GM23338 (cell line): ENCODE data around the gene SLC4A4. TPM values are rescaled to one million over a fixed set of nuclear protein-coding genes. Genes with fewer than 3 reads are reported as not detected.

Experiments
- ATAC-seq: fragments of 200-7000 bp; cut with Tn5 transposase; 3 replicates; pipeline ENCODE4 v1.9.1; 2020
- DNase-seq: peaks from one replicate; pipeline ENCODE4 v3.0.0-alpha.2; 2015; ENCODE audit warnings: low spot score
- H2AFZ ChIP-seq: fragments of 200-600 bp; sonication (generic); 2 replicates; pipeline ENCODE4 v1.8.0; 2016; ENCODE audit warnings: antibody characterized with exemption, mild to moderate bottlenecking, moderate library complexity
- H3F3A ChIP-seq: fragments of 200-600 bp; sonication (generic); replicated peaks from 2 replicates; pipeline ENCODE4 v1.8.0; 2017; ENCODE audit warnings: antibody characterized with exemption, mixed run types, low read depth
- H3K27ac ChIP-seq: fragments of 200-600 bp; sonication (generic); 2 replicates; pipeline ENCODE4 v1.6.1; 2016; ENCODE audit warnings: low read depth
- H3K27me3 ChIP-seq: fragments of 200-600 bp; sonication (generic); 2 replicates; pipeline ENCODE4 v1.8.0; 2016; ENCODE audit warnings: mild to moderate bottlenecking, mixed run types, moderate library complexity; ENCODE audit not compliant: insufficient read depth
- H3K36me3 ChIP-seq: fragments of 200-600 bp; sonication (generic); 2 replicates; pipeline ENCODE4 v1.8.0; 2016; ENCODE audit warnings: mild to moderate bottlenecking; ENCODE audit not compliant: insufficient read depth
- H3K4me1 ChIP-seq: fragments of 200-600 bp; sonication (generic); 2 replicates; pipeline ENCODE4 v1.8.0; 2016; ENCODE audit warnings: mild to moderate bottlenecking, moderate library complexity; ENCODE audit not compliant: insufficient read depth
- H3K4me2 ChIP-seq: fragments of 200-600 bp; sonication (generic); 2 replicates; pipeline ENCODE4 v1.7.1; 2017; ENCODE audit warnings: mixed run types
- H3K4me3 ChIP-seq: fragments of 200-600 bp; sonication (generic); 2 replicates; pipeline ENCODE4 v1.6.1; 2016; ENCODE audit warnings: mixed run types
- H3K79me2 ChIP-seq: fragments of 200-600 bp; sonication (generic); replicated peaks from 2 replicates; pipeline ENCODE4 v1.8.0; 2017; ENCODE audit warnings: mild to moderate bottlenecking; ENCODE audit not compliant: insufficient read depth
- H3K9me2 ChIP-seq: fragments of 200-600 bp; sonication (generic); 2 replicates; pipeline ENCODE4 v1.8.0; 2017; ENCODE audit not compliant: insufficient read depth
- H4K20me1 ChIP-seq: fragments of 200-600 bp; sonication (generic); replicated peaks from 2 replicates; pipeline ENCODE4 v1.8.0; 2017; ENCODE audit warnings: mild to moderate bottlenecking; ENCODE audit not compliant: insufficient read depth
- H3K27ac Mint-ChIP-seq: 2 replicates; pipeline ENCODE4 v1.8.0; 2020; ENCODE audit warnings: inconsistent platforms, mild to moderate bottlenecking, moderate library complexity, mixed read lengths
- H3K27me3 Mint-ChIP-seq: 3 replicates; pipeline ENCODE4 v1.8.0; 2022; ENCODE audit warnings: low read depth, mild to moderate bottlenecking, moderate library complexity, mixed read lengths, inconsistent platforms; ENCODE audit not compliant: insufficient read depth, poor library complexity
- H3K36me3 Mint-ChIP-seq: 3 replicates; pipeline ENCODE4 v1.8.0; 2021; ENCODE audit warnings: low read depth, mild to moderate bottlenecking, inconsistent platforms, moderate library complexity, mixed read lengths
- H3K4me1 Mint-ChIP-seq: 3 replicates; pipeline ENCODE4 v1.8.0; 2020; ENCODE audit warnings: mild to moderate bottlenecking, inconsistent platforms, mixed read lengths
- H3K4me3 Mint-ChIP-seq: 3 replicates; pipeline ENCODE4 v1.8.0; 2021; ENCODE audit warnings: moderate library complexity, mild to moderate bottlenecking, inconsistent platforms, mixed read lengths
- H3K9me3 Mint-ChIP-seq: 3 replicates; pipeline ENCODE4 v1.8.0; 2020; ENCODE audit warnings: moderate library complexity, mild to moderate bottlenecking, inconsistent platforms, mixed read lengths
- CREB1 ChIP-seq: fragments of 250-450 bp; sonication (Bioruptor Pico); IDR thresholded peaks from 2 replicates; pipeline ENCODE4 v1.5.0; 2020; ENCODE audit warnings: low read depth, mild to moderate bottlenecking, moderate library complexity
- EZH2 ChIP-seq: fragments of 200-600 bp; sonication (generic); IDR thresholded peaks from one replicate; pipeline ENCODE4 v1.8.0; 2017; ENCODE audit warnings: antibody characterized with exemption, mild to moderate bottlenecking, low read depth; ENCODE audit not compliant: unreplicated experiment
- EZH2phosphoT487 ChIP-seq: fragments of 200-600 bp; sonication (generic); IDR thresholded peaks from one replicate; pipeline ENCODE4 v1.8.1; 2018; ENCODE audit warnings: antibody characterized with exemption; ENCODE audit not compliant: unreplicated experiment
- JUNB ChIP-seq: IDR thresholded peaks from one replicate; pipeline ENCODE4 v1.6.1; 2016; ENCODE audit warnings: antibody characterized with exemption; ENCODE audit not compliant: unreplicated experiment
- NANOG ChIP-seq: IDR thresholded peaks from 2 replicates; pipeline ENCODE4 v1.6.1; 2016; ENCODE audit warnings: antibody characterized with exemption, borderline replicate concordance
- POLR2AphosphoS5 ChIP-seq: IDR thresholded peaks from 2 replicates; pipeline ENCODE4 v1.6.1; 2016; ENCODE audit warnings: antibody characterized with exemption, low read depth
- STAT1 ChIP-seq: IDR thresholded peaks from one replicate; pipeline ENCODE4 v1.6.1; 2016; ENCODE audit warnings: antibody characterized with exemption; ENCODE audit not compliant: unreplicated experiment
- ZNF114 ChIP-seq: fragments of 250-450 bp; sonication (Bioruptor Pico); IDR thresholded peaks from 2 replicates; pipeline ENCODE4 v1.5.0; 2020; ENCODE audit warnings: mild to moderate bottlenecking, moderate library complexity
- ZNF331 ChIP-seq: fragments of 250-450 bp; sonication (Bioruptor Pico); IDR thresholded peaks from 2 replicates; pipeline ENCODE4 v1.5.0; 2020; ENCODE audit warnings: low read depth, mild to moderate bottlenecking, moderate library complexity
- polyA plus RNA-seq: library from polyadenylated mRNA; unstranded; fragments of >200 nt; fragmentation: Nextera tagmentation; extraction: Ambion mirVana; gene quantifications from 2 replicates; pipeline ENCODE4 v1.2.1, GENCODE V29; 2016
- total RNA-seq: library from RNA; depleted of rRNA; stranded (reverse); fragments of >200 nt; shearing (Covaris generic); gene quantifications from 2 replicates; pipeline ENCODE4 v1.2.3, GENCODE V29; 2014
- TF ChIP-seq, protein P1 (sequence below): IDR thresholded peaks from 2 replicates; pipeline ENCODE4 v1.6.1; 2016; ENCODE audit warnings: antibody characterized with exemption
- TF ChIP-seq, protein P2 (sequence below), 2 experiments: fragments of 200-600 bp in 1 of 2; sonication (generic) in 1 of 2; conservative IDR thresholded peaks; 2 replicates each; pipeline versions ENCODE4 v1.5.1 to v1.6.1; 2016 to 2017; ENCODE audit warnings: antibody characterized with exemption in 2 of 2, low read depth in 2 of 2, mild to moderate bottlenecking in 2 of 2, moderate library complexity in 1 of 2
- TF ChIP-seq, protein P3 (sequence below): fragments of 250-450 bp; sonication (Bioruptor Pico); IDR thresholded peaks from 2 replicates; pipeline ENCODE4 v1.5.0; 2020; ENCODE audit warnings: mild to moderate bottlenecking, moderate library complexity
- TF ChIP-seq, protein P4 (sequence below): IDR thresholded peaks from one replicate; pipeline ENCODE4 v1.6.1; 2018; ENCODE audit warnings: antibody characterized with exemption; ENCODE audit not compliant: unreplicated experiment

Gene SLC4A4
- total and polyA plus RNA-seq, 2 experiments from 2014 or later = 1.0 to 1.5 TPM

DNA sequence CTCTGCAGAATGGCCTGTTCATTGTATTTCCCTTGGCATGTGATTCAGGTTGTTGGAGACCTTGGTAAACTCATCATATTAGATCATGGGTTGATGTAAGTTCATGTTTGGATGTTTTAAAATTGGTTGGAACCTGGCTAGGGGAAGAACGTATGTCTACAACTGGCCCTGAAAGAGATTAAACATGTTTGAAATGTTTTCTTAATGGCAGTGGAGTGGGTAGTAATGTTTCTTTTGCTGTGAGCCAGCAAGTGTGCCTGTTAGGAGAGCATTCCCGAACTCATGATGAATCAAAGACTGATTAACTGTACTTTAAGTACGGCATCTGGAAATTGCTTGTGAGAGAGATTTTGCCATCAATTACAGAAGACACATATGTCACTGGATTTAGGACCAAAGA is 44.5 kb upstream of the SLC4A4 start:
- H3K27ac ChIP-seq = no peak overlapping the region
- H2AFZ ChIP-seq = no peak overlapping the region
- H3K36me3 ChIP-seq = no peaks in the 10 kb centered on the region
- no peak for DNase-seq
- Mint-ChIP-seq H3K36me3 (no peaks in the 10 kb centered on the region), H3K9me3 (no peaks in the 10 kb centered on the region), H3K27me3 (peaks cover 1% of the 10 kb centered on the region), H3K27ac (no peak overlapping the region), H3K4me1 (no peaks in the 10 kb centered on the region), H3K4me3 (no peak overlapping the region)
- no peaks in the 10 kb centered on the region for H3K79me2 ChIP-seq
- no peaks in the 10 kb centered on the region for H3K9me2 ChIP-seq
- TF ChIP-seq POLR2AphosphoS5 = no peak
- no peak for TF ChIP-seq STAT1
- TF ChIP-seq, protein P1, sequence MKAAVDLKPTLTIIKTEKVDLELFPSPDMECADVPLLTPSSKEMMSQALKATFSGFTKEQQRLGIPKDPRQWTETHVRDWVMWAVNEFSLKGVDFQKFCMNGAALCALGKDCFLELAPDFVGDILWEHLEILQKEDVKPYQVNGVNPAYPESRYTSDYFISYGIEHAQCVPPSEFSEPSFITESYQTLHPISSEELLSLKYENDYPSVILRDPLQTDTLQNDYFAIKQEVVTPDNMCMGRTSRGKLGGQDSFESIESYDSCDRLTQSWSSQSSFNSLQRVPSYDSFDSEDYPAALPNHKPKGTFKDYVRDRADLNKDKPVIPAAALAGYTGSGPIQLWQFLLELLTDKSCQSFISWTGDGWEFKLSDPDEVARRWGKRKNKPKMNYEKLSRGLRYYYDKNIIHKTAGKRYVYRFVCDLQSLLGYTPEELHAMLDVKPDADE = no peak
- no peak for TF ChIP-seq ZNF114 (CRISPR knock-in tag)
- no peak for TF ChIP-seq JUNB
- TF ChIP-seq EZH2phosphoT487 = no peak
- TF ChIP-seq, protein P2, sequence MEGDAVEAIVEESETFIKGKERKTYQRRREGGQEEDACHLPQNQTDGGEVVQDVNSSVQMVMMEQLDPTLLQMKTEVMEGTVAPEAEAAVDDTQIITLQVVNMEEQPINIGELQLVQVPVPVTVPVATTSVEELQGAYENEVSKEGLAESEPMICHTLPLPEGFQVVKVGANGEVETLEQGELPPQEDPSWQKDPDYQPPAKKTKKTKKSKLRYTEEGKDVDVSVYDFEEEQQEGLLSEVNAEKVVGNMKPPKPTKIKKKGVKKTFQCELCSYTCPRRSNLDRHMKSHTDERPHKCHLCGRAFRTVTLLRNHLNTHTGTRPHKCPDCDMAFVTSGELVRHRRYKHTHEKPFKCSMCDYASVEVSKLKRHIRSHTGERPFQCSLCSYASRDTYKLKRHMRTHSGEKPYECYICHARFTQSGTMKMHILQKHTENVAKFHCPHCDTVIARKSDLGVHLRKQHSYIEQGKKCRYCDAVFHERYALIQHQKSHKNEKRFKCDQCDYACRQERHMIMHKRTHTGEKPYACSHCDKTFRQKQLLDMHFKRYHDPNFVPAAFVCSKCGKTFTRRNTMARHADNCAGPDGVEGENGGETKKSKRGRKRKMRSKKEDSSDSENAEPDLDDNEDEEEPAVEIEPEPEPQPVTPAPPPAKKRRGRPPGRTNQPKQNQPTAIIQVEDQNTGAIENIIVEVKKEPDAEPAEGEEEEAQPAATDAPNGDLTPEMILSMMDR (conservative IDR thresholded peaks at IDR 0.05; ENCODE audit: low read depth in 2 of 2) = no peak
- TF ChIP-seq ZNF331 (CRISPR knock-in tag) = no peak
- no peak for TF ChIP-seq CREB1 (CRISPR knock-in tag)
- no peak for TF ChIP-seq NANOG
- TF ChIP-seq, protein P3, sequence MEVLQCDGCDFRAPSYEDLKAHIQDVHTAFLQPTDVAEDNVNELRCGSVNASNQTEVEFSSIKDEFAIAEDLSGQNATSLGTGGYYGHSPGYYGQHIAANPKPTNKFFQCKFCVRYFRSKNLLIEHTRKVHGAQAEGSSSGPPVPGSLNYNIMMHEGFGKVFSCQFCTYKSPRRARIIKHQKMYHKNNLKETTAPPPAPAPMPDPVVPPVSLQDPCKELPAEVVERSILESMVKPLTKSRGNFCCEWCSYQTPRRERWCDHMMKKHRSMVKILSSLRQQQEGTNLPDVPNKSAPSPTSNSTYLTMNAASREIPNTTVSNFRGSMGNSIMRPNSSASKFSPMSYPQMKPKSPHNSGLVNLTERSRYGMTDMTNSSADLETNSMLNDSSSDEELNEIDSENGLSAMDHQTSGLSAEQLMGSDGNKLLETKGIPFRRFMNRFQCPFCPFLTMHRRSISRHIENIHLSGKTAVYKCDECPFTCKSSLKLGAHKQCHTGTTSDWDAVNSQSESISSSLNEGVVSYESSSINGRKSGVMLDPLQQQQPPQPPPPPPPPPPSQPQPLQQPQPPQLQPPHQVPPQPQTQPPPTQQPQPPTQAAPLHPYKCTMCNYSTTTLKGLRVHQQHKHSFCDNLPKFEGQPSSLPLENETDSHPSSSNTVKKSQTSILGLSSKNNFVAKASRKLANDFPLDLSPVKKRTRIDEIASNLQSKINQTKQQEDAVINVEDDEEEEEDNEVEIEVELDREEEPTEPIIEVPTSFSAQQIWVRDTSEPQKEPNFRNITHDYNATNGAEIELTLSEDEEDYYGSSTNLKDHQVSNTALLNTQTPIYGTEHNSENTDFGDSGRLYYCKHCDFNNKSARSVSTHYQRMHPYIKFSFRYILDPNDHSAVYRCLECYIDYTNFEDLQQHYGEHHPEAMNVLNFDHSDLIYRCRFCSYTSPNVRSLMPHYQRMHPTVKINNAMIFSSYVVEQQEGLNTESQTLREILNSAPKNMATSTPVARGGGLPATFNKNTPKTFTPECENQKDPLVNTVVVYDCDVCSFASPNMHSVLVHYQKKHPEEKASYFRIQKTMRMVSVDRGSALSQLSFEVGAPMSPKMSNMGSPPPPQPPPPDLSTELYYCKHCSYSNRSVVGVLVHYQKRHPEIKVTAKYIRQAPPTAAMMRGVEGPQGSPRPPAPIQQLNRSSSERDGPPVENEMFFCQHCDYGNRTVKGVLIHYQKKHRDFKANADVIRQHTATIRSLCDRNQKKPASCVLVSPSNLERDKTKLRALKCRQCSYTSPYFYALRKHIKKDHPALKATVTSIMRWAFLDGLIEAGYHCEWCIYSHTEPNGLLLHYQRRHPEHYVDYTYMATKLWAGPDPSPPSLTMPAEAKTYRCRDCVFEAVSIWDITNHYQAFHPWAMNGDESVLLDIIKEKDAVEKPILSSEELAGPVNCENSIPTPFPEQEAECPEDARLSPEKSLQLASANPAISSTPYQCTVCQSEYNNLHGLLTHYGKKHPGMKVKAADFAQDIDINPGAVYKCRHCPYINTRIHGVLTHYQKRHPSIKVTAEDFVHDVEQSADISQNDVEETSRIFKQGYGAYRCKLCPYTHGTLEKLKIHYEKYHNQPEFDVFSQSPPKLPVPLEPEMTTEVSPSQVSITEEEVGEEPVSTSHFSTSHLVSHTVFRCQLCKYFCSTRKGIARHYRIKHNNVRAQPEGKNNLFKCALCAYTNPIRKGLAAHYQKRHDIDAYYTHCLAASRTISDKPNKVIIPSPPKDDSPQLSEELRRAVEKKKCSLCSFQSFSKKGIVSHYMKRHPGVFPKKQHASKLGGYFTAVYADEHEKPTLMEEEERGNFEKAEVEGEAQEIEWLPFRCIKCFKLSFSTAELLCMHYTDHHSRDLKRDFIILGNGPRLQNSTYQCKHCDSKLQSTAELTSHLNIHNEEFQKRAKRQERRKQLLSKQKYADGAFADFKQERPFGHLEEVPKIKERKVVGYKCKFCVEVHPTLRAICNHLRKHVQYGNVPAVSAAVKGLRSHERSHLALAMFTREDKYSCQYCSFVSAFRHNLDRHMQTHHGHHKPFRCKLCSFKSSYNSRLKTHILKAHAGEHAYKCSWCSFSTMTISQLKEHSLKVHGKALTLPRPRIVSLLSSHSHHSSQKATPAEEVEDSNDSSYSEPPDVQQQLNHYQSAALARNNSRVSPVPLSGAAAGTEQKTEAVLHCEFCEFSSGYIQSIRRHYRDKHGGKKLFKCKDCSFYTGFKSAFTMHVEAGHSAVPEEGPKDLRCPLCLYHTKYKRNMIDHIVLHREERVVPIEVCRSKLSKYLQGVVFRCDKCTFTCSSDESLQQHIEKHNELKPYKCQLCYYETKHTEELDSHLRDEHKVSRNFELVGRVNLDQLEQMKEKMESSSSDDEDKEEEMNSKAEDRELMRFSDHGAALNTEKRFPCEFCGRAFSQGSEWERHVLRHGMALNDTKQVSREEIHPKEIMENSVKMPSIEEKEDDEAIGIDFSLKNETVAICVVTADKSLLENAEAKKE = no peak
- no peak for TF ChIP-seq EZH2
- TF ChIP-seq, protein P4, sequence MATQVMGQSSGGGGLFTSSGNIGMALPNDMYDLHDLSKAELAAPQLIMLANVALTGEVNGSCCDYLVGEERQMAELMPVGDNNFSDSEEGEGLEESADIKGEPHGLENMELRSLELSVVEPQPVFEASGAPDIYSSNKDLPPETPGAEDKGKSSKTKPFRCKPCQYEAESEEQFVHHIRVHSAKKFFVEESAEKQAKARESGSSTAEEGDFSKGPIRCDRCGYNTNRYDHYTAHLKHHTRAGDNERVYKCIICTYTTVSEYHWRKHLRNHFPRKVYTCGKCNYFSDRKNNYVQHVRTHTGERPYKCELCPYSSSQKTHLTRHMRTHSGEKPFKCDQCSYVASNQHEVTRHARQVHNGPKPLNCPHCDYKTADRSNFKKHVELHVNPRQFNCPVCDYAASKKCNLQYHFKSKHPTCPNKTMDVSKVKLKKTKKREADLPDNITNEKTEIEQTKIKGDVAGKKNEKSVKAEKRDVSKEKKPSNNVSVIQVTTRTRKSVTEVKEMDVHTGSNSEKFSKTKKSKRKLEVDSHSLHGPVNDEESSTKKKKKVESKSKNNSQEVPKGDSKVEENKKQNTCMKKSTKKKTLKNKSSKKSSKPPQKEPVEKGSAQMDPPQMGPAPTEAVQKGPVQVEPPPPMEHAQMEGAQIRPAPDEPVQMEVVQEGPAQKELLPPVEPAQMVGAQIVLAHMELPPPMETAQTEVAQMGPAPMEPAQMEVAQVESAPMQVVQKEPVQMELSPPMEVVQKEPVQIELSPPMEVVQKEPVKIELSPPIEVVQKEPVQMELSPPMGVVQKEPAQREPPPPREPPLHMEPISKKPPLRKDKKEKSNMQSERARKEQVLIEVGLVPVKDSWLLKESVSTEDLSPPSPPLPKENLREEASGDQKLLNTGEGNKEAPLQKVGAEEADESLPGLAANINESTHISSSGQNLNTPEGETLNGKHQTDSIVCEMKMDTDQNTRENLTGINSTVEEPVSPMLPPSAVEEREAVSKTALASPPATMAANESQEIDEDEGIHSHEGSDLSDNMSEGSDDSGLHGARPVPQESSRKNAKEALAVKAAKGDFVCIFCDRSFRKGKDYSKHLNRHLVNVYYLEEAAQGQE = no peak
- no peak overlapping the region for H3K4me2 ChIP-seq
- no peaks in the 10 kb centered on the region for H3K27me3 ChIP-seq
- no peaks in the 10 kb centered on the region for H4K20me1 ChIP-seq
- no peaks in the 10 kb centered on the region for H3F3A ChIP-seq
- H3K4me3 ChIP-seq = no peak overlapping the region
- H3K4me1 ChIP-seq = no peaks in the 10 kb centered on the region
- ATAC-seq = no peak
